Activated CD4-positive, alpha-beta T cell treated with anti-CD3 and anti-CD28 coated beads, Interleukin-2, amount 50 U/mL, for 48 hours (primary cell): ENCODE data around the gene EIF3I.
"Not testable (repeated sequence)": the region's sequence is repeated elsewhere in the genome, so short reads cannot be mapped to it uniquely, and the experiment has no call there.

Source experiments
- DNase-seq, 2 experiments: peaks; one replicate each; pipeline ENCODE4 v3.0.0-alpha.2; 2020

EIF3I gene

DNA sequence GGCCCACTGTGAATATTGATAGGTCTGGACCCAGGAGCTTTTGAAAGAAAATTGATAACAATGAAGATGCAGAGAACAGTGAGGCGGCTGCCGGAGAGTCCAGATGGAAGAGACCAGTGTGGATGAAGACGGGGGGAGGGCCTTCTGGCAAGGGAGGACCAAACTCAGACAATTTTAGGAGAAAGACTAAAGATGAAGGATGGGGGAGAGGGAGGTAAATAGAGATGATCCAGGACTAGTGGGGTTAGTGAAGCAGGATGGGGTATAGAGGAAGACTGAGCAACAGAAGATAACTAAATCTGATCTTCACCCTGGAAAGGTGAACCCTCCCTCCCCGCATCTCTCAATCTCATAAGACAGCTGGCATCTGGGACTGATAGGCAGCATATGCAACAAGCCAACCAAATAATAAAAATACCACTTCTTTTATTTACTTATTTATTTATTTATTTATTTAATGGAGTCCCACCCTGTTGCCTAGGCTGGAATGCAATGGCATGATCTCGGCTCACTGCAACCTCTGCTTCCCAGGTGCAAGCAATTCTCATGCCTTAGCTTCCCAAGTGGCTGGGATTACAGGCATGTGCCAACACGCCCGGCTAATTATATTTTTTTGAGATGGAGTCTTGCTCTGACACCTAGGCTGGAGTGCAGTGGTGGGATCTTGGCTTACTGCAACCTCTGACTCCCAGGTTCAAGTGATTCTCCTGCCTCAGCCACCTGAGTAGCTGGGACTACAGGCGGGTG, 10.5 kb downstream of the EIF3I start:
- no peak for DNase-seq

GRCh38 chr1:32234792-32235191, 12.6 kb downstream of the EIF3I start:
- no peak for DNase-seq

GRCh38 chr1:32239337-32239736, 17.1 kb downstream of the EIF3I start:
- DNase-seq = no peak

- DNase-seq = no peak
These were observed 17.6 kb downstream of the EIF3I start for GRCh38 chr1:32239790-32240139.

DNA sequence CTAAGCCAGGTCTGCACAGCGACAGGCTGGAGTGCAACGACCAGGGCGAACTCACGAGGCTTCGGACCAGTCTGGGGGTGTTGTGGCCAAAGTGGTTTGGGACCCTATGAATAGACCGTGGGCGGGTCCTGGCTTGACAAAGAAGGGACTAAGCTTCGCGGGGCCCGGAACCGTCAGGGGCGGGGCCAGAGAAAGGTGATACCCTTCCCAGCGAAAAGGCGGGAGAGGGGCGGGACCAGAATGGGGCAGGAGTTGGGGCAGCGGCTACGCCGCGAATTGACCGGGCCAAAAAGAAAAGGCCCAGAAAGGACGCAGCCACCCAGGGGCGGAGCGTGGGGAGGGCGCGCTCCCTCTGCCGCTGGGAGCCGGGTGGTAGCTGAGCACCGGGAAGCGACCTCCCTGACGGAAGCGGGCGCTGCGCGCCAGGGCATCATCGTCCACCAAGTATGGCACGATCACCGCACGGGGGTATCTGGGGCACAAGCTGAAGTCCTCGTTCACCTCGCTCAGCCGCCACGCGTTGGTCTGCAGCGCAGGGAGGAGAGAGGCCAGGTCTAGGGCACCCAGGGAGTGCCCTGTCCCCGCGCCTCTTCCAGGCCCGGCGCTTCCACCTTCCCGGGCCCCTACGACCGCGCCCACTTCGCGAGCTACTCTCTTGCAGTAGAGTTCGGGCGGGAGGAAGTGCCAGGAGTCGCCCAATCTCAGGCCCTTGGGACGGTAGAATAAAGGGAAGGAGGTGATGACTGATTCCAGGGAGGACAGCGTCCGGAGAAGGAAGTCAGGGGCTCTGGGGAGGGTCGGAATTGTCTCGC, 18.1 kb downstream of the EIF3I start:
- peak; percentile 56 to 68 for DNase-seq

- DNase-seq = peak; percentile 44 to 54
These were observed 19.0 kb downstream of the EIF3I start for GRCh38 chr1:32241001-32241763.

- no peak for DNase-seq
These were observed 20.2 kb downstream of the EIF3I start for GRCh38 chr1:32242341-32242851.

DNA sequence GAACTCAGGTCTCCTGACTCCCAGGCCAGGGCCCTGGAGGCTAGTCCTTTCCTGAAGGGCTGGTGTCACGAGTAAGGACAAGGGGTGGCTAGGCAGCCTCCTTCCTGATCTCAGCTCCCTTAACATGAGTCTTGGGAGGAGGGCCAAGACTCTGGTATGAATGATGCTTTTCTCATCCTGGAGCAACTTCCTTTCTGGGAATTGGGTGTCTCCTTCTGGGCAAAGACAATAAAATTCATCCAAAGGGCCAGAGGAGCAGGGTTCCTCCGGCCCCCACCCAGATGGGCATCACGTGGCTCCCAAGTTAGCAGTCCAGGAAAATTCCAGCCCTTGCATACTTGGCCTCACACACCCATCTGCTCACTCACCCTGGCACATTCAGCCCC, 24.7 kb downstream of the EIF3I start, which contains the start of gene FAM167B:
Gene FAM167B (plus strand): TSS at position 335 of the 386 bp plus-strand sequence. CDS start 200 bp downstream, outside the sequence.
- DNase-seq = no peak

GRCh38 chr1:32247452-32247851, 25.2 kb downstream of the EIF3I start:
- no peak for DNase-seq

- peak; percentile 90 to 93 for DNase-seq
These were observed 26.0 kb downstream of the EIF3I start for GRCh38 chr1:32247983-32248889.

DNA sequence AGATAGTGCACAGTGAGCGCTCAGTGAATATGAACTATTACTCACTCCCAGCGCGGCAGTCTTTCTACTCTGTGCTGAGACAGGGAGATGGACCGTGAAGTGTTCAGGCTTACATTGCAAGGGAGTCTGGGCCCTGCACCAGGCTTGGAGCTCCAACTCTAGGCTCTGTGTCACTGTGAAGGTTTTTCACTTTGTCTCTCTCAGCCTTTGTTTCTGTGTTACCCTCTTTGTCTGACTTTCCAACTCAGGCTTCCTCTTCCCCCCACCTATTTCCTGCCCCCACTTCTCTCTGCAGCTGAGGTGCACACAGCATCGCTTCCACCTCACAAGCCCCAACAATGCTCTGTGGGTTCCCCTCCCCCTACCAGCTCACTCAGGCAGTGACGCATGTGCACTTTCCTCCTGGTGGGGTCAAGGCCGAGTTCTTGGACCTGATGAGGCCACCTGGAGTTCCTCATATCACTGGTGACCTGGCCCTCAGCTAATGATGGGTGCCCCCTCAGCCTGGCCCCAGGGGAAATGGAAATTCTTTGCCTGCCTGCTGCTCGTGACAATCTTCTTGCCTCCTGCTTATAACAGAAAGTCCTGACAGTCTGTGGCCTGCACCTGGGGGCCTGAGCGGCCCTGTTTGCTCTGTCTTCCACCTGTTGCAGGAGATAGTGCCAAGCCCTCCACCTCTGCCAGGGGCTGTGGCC, 27.8 kb downstream of the EIF3I start:
- peak; percentile 82 to 86 for DNase-seq

DNA sequence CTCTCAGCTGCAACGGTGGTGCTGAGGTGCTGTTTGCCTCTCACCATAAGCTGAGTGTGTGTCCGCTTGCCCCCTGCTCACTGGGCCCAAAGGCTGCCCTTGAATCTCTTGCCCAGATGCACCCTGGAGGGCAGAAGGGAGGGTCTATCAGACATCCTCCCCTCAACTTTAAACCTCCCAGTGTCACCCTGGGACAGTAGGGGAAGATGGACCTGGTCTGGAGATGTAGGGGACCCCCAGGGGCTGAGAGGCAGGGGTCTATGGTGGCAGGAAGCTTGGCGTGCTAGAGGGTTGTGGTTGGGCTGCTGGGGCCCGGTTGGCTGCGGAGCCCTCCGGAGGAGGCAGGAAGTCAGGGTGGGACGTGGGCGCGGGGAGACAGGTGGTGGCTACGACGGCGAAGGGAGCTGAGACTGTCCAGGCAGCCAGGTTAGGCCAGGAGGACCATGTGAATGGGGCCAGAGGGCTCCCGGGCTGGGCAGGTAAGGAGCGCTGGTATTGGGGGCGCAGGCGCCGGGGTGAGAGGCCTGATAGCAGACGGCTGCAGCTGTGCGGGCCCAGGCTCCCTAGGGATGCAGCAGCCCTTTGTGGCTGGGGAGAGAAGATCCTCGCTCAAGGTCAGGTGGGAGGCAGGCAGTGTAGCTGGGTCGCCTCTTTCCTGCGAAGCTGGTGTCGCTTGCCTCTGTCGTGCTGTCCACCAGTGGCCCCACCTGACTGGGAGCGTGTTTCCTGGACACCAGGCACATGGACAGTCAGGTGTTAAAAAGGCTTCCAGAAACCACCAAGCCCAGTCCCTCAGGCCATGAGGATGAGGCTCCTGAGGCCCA, 28.9 kb downstream of the EIF3I start, which contains the start of gene LCK:
Gene LCK (plus strand): TSS at position 373 of the 824 bp plus-strand sequence. CDS start 23,065 bp downstream, outside the sequence.
- peak; percentile 80 to 82 for DNase-seq

DNA sequence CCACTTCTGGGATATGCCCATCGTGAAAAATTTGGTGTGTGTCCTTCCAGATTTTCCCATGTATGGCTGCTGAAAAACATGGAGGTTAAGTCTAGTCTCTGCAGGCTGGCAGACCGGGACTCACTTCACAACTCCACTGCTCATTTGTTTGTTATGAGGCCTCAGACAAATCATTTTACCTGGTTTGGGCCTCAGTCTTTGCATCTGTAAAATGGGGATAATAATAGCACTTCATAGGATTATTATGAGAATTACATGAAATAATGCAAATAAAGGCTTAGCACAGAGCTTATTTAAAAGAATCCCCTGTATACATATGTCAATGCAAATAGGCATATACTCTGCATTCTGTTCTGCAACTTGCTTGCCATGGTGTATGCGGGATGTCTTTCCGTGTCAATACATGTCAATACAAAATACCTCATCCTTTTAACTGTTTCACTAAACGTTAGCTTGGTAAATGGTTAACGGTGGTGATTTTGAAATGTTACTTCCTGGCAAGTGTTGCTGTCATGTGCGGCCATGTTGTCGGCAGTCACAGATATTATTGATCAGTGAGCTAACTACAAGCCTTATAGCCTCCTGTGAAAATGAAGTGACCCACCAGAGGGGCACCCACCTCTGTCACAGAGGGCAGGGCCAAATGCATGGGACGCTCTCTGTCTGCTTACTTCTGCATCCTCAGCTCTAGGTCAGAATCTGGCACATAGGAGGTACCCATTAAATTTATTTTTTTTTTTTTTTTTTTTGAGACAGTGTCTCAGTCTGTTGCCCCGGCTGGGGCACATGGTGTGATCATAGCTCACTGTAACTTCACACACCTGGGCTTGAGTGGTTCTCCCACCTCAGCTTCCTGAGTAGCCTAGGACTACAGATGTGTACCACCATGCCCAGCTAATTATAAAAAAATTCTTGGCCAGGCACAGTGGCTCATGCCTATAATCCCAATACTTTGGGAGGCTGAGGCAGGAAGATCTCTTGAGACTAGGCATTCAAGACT, 33.2 kb downstream of the EIF3I start:
- no peak for DNase-seq

GRCh38 chr1:32256473-32257226, 34.4 kb downstream of the EIF3I start:
- DNase-seq = no peak

- no peak for DNase-seq
These were observed 35.0 kb downstream of the EIF3I start for GRCh38 chr1:32257227-32257508.

DNA sequence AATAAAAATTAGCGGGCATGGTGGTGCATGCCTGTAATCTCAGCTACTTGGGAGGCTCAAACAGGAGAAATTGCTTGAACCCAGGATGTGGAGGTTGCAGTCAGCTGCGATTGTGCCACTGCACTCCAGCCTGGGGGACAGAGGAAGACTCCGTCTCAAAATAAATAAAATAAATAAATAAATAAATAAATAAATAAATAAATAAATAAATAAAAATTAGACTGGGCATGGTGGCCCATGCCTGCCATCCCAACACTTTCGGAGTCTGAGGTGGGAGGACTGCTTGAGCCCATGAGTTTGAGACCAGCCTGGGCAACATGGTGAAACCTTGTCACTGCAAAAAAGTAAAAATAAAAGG, 41.0 kb downstream of the EIF3I start:
- DNase-seq = not testable (repeated sequence)

DNA sequence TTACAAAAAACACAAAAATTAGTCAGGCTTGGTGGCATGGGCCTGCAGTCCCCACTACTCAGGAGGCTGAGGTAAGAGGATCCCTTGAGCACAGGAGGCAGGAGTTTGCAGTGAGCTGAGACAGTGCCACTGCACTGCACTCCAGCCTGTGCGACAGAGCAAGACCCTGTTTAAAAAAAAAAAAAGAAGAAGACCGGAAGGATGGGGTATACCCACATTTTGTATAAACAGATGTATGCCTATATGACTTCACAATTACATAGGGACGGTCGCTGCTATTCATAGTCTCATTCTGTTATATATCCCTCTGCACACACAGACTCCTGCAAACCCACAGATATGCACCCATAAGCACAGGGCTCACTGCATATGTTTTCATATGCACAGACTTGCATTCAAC, 41.5 kb downstream of the EIF3I start:
- no peak for DNase-seq

GRCh38 chr1:32265846-32266245, 43.6 kb downstream of the EIF3I start:
- no peak for DNase-seq
